A673 (cell line): ENCODE measurements around the gene AKAP5.

ENCODE experiments used
- CTCF ChIP-seq: fragments of 300-800, 200-600 bp; sonication (generic); conservative IDR thresholded peaks from 2 replicates; pipeline ENCODE4 v1.5.1; 2017; ENCODE audit warnings: low read depth, mild to moderate bottlenecking, antibody characterized with exemption, low read length, moderate library complexity, mixed read lengths
- EZH2 ChIP-seq: fragments of 200-600 bp; sonication (generic); IDR thresholded peaks from 2 replicates; pipeline ENCODE4 v1.6.1; 2017; ENCODE audit warnings: borderline replicate concordance, low read depth, mild to moderate bottlenecking, mixed read lengths, antibody characterized with exemption, low read length; ENCODE audit not compliant: poor library complexity, severe bottlenecking

DNA sequence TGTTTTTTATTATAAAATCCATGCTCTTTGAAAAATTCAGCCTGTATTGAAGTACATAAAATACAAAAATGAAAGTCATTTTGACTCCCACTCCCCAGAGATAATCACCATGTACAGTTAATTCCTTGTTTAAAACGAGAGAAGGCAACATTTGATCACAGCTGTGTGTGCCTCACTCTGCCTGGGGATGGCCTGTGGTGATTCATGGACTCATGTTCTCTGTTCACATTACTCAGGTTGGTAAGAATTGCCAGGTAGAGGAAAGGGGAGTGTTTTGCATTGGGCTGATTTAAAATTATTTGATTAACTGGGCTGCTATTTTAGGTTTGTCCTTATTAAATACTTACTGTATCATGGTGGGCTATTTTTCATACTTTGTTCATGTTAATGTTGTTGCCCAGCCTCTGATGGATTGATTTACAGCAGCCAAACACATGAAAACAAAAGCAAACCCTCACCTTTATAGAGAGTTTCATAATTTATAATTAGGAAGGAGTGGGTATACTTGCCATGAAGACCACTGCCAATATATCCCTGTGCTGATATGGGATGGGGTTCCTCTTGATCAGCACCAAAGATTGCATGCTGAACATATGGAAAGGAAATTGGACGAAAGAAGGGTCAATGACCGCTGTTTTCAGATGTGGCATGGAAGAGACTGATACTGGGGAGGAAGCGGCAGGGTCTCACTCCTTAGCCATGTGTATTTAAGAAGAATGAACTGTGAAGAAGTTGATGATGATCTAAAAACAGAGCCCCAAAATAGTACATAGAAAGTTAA, 42.3 kb downstream of the AKAP5 start:
- TF ChIP-seq EZH2 = no peak
- TF ChIP-seq CTCF = no peak
